A549 (cell line): ENCODE results near the gene TNRC6C. TPM values are rescaled to one million over a fixed set of nuclear protein-coding genes. Genes with fewer than 3 reads are reported as not detected.
A peak's percentile ranks its signal among the peaks of the same experiment; 100 is the strongest.

Experiments used
- ATAC-seq, 2 experiments: fragments of 200-7000 bp in 1 of 2; fragments of >200 bp in 1 of 2; cut with Nextera tagmentation in 1 of 2; cut with Tn5 transposase in 1 of 2; 3 replicates each; pipeline versions ENCODE4 v1.8.0 to v1.9.1; 2018 to 2020; ENCODE audit warnings: mild to moderate bottlenecking in 1 of 2, moderate library complexity in 1 of 2
- CTCF ChIA-PET: fragments of 300-600 bp; sonication (Branson Sonifier 250); formaldehyde crosslinking; extraction: SDS; loops from one replicate; lab custom pipeline; 2021; ENCODE audit warnings: antibody characterized with exemption, inconsistent platforms; lab: Yijun Ruan, JAX
- POLR2A ChIA-PET: fragments of 350-600 bp; formaldehyde crosslinking; extraction: SDS; loops from one replicate; lab custom pipeline; 2021; ENCODE audit warnings: antibody characterized with exemption, inconsistent platforms; lab: Yijun Ruan, JAX
- DNase-seq, 2 experiments: peaks; one replicate each; pipeline versions ENCODE4 v3.0.0 to v3.0.0-alpha.2; 2011 to 2016; ENCODE audit warnings: low read depth in 1 of 2, low spot score in 1 of 2
- FAIRE-seq: peaks from 2 replicates; lab custom pipeline; 2011; peaks lifted over from hg19 to GRCh38; lab: Jason Lieb, UNC
- H3K27ac ChIP-seq, 2 experiments: fragments of >200 bp; sonication (Bioruptor Twin); formaldehyde crosslinking; 3 replicates each; pipeline ENCODE4 v1.5.1; 2016 to 2017
- H3K4me1 ChIP-seq: fragments of >200 bp; sonication (Bioruptor Twin); formaldehyde crosslinking; 3 replicates; pipeline ENCODE4 v1.6.1; 2016
- H3K4me2 ChIP-seq: fragments of >200 bp; sonication (Bioruptor Twin); formaldehyde crosslinking; 3 replicates; pipeline ENCODE4 v1.6.1; 2016
- H3K4me3 ChIP-seq: fragments of >200 bp; sonication (Bioruptor Twin); formaldehyde crosslinking; 3 replicates; pipeline ENCODE4 v1.5.1; 2016
- H3K9me3 ChIP-seq: fragments of >200 bp; sonication (Bioruptor Twin); formaldehyde crosslinking; 3 replicates; pipeline ENCODE4 v1.6.1; 2016
- ATOH8 ChIP-seq: fragments of 250-450 bp; sonication (Bioruptor Pico); IDR thresholded peaks from 2 replicates; pipeline ENCODE4 v1.5.0; 2020; ENCODE audit warnings: low read depth, mild to moderate bottlenecking, moderate library complexity
- CBX2 ChIP-seq: fragments of 200-600 bp; sonication (generic); IDR thresholded peaks from 2 replicates; pipeline ENCODE4 v1.6.1; 2016; ENCODE audit warnings: low read depth, mild to moderate bottlenecking, borderline replicate concordance
- CBX8 ChIP-seq: fragments of 200-600 bp; sonication (generic); IDR thresholded peaks from 2 replicates; pipeline ENCODE4 v1.6.1; 2016
- CEBPB ChIP-seq, 2 experiments: fragments of >200 bp in 1 of 2; sonication (Bioruptor Twin) in 1 of 2; formaldehyde crosslinking in 1 of 2; IDR thresholded peaks; 2 replicates each; pipeline ENCODE4 v1.6.1; 2012 to 2016
- E2F6 ChIP-seq: IDR thresholded peaks from 2 replicates; pipeline ENCODE4 v1.6.1; 2012; ENCODE audit warnings: low read depth, borderline replicate concordance
- EHF ChIP-seq: fragments of 250-450 bp; sonication (Bioruptor Pico); IDR thresholded peaks from 2 replicates; pipeline ENCODE4 v1.5.0; 2020; ENCODE audit warnings: mild to moderate bottlenecking
- EHMT2 ChIP-seq: fragments of 200-600 bp; sonication (generic); IDR thresholded peaks from 2 replicates; pipeline ENCODE4 v1.6.1; 2016; ENCODE audit warnings: antibody characterized with exemption, low read depth, mild to moderate bottlenecking, moderate library complexity
- ESRRA ChIP-seq: fragments of 150-350 bp; IDR thresholded peaks from 2 replicates; pipeline ENCODE4 v1.6.1; 2014; ENCODE audit warnings: mild to moderate bottlenecking, low read length, borderline replicate concordance
- GATA3 ChIP-seq: IDR thresholded peaks from 2 replicates; pipeline ENCODE4 v1.6.1; 2012; ENCODE audit warnings: borderline replicate concordance
- HEYL ChIP-seq: fragments of 250-450 bp; sonication (Bioruptor Pico); IDR thresholded peaks from 2 replicates; pipeline ENCODE4 v1.8.0; 2021; ENCODE audit warnings: mild to moderate bottlenecking, moderate library complexity
- HOXB5 ChIP-seq: fragments of 250-450 bp; sonication (Bioruptor Pico); IDR thresholded peaks from 2 replicates; pipeline ENCODE4 v1.5.0; 2020; ENCODE audit warnings: mild to moderate bottlenecking, moderate library complexity
- JUNB ChIP-seq: fragments of >200 bp; sonication (Bioruptor Twin); formaldehyde crosslinking; IDR thresholded peaks from 2 replicates; pipeline ENCODE4 v1.6.1; 2016
- KDM5A ChIP-seq: fragments of 200-600 bp; sonication (generic); IDR thresholded peaks from 2 replicates; pipeline ENCODE4 v1.6.1; 2016; ENCODE audit warnings: antibody characterized with exemption, mild to moderate bottlenecking
- MAZ ChIP-seq: fragments of 150-350 bp; IDR thresholded peaks from 2 replicates; pipeline ENCODE4 v1.6.1; 2014; ENCODE audit warnings: antibody characterized with exemption, low read depth, low read length, borderline replicate concordance
- MYC ChIP-seq: IDR thresholded peaks from 2 replicates; pipeline ENCODE4 v1.6.1; 2012; ENCODE audit warnings: mild to moderate bottlenecking, inconsistent platforms, low read length, improper control_type of control experiment, borderline replicate concordance
- NFE2L2 ChIP-seq: fragments of 150-350 bp; conservative IDR thresholded peaks from 2 replicates; pipeline ENCODE4 v1.6.1; 2014; ENCODE audit warnings: low read length
- NR3C1 ChIP-seq: fragments of >200 bp; sonication (Bioruptor Twin); formaldehyde crosslinking; IDR thresholded peaks from 3 replicates; pipeline ENCODE4 v1.6.1; 2017
- PHF8 ChIP-seq: fragments of 200-600 bp; sonication (generic); IDR thresholded peaks from 2 replicates; pipeline ENCODE4 v1.6.1; 2016; ENCODE audit warnings: low read depth, mild to moderate bottlenecking, antibody characterized with exemption, moderate library complexity, borderline replicate concordance
- POLR2AphosphoS2 ChIP-seq: conservative IDR thresholded peaks from 2 replicates; pipeline ENCODE4 v1.6.1; 2012; ENCODE audit warnings: low read length, improper control_type of control experiment, inconsistent platforms
- RCOR1 ChIP-seq: fragments of 150-350 bp; IDR thresholded peaks from 2 replicates; pipeline ENCODE4 v1.6.1; 2014; ENCODE audit warnings: antibody characterized with exemption, low read length, low read depth
- REST ChIP-seq: fragments of 200-600 bp; sonication (generic); IDR thresholded peaks from 2 replicates; pipeline ENCODE4 v1.6.1; 2016; ENCODE audit warnings: antibody characterized with exemption, mild to moderate bottlenecking, moderate library complexity
- RFX5 ChIP-seq: fragments of 450-650 bp; IDR thresholded peaks from 2 replicates; pipeline ENCODE4 v1.7.1; 2014; ENCODE audit warnings: antibody characterized with exemption, mild to moderate bottlenecking, moderate library complexity
- SMC3 ChIP-seq: fragments of >200 bp; sonication (Bioruptor Twin); formaldehyde crosslinking; IDR thresholded peaks from 3 replicates; pipeline ENCODE4 v1.6.1; 2018; ENCODE audit warnings: inconsistent platforms
- TFCP2L1 ChIP-seq: fragments of 250-450 bp; sonication (Bioruptor Pico); IDR thresholded peaks from 2 replicates; pipeline ENCODE4 v1.5.0; 2021; ENCODE audit warnings: mild to moderate bottlenecking
- TP53 ChIP-seq: fragments of 250-450 bp; sonication (Bioruptor Pico); IDR thresholded peaks from 2 replicates; pipeline ENCODE4 v1.5.0; 2021; ENCODE audit warnings: mild to moderate bottlenecking, moderate library complexity
- USF2 ChIP-seq: fragments of 450-650 bp; IDR thresholded peaks from 2 replicates; pipeline ENCODE4 v1.6.1; 2014; ENCODE audit warnings: antibody characterized with exemption
- ZC3H11A ChIP-seq: fragments of 450-650 bp; IDR thresholded peaks from 2 replicates; pipeline ENCODE4 v1.6.1; 2014; ENCODE audit warnings: antibody characterized with exemption, mild to moderate bottlenecking
- ZFP36 ChIP-seq: fragments of 450-650 bp; IDR thresholded peaks from 2 replicates; pipeline ENCODE4 v1.6.1; 2014; ENCODE audit warnings: borderline replicate concordance; ENCODE audit not compliant: partially characterized antibody
- ZNF302 ChIP-seq: fragments of 250-450 bp; sonication (Bioruptor Pico); IDR thresholded peaks from 2 replicates; pipeline ENCODE4 v1.9.0; 2021; ENCODE audit warnings: inconsistent platforms, mild to moderate bottlenecking, moderate library complexity
- ZSCAN20 ChIP-seq: fragments of 250-450 bp; sonication (Bioruptor Pico); IDR thresholded peaks from 2 replicates; pipeline ENCODE4 v1.8.0; 2022; ENCODE audit warnings: mild to moderate bottlenecking, moderate library complexity
- WGBS: methylation state at CpG from one replicate; pipeline ENCODE4 v1.1.6; 2017; ENCODE audit errors: missing lambda C conversion rate; 5-methylcytosine and 5-hydroxymethylcytosine counted together
- polyA plus RNA-seq, 4 experiments: library from polyadenylated mRNA; depleted of rRNA in 3 of 4; stranded (reverse); fragments of >200 nt; fragmentation: RNase III in 1 of 4; extraction: RNeasy Plus Mini Kit Qiagen cat#74134 plus additional on column Dnase treatment in 1 of 4; gene quantifications; 2 replicates in 3 of 4; 3 replicates in 1 of 4; pipeline ENCODE4 v1.2.3, GENCODE V29; 2011 to 2017

Gene TNRC6C
- polyA plus RNA-seq, 2 of the 4 experiments (the other 2 are of a cell fraction) = 1.3 to 1.9 TPM

- Histone ChIP-seq H3K4me2 (no peak overlapping the region), H3K4me3 (no peak overlapping the region), H3K4me1 (no peaks in the 10 kb centered on the region), H3K9me3 (no peaks in the 10 kb centered on the region), H3K27ac (no peak overlapping the region)
- CTCF ChIA-PET = interaction anchor here (0.9 to 2.7 kb wide), 4 partner anchors 11 to 46 kb away, joined by 3 to 13 read pairs (median 4); no protein-coding TSS in a partner anchor
- POLR2A ChIA-PET = no interaction called here
- 39% methylated on average over 4 of the region's 4 CpGs for WGBS
- DNase-seq = no peak
- FAIRE-seq = no peak
- TF ChIP-seq RFX5 = no peak
- TF ChIP-seq POLR2AphosphoS2 = no peak
- no peak for TF ChIP-seq TP53
- TF ChIP-seq KDM5A = no peak
- no peak for TF ChIP-seq NFE2L2
- TF ChIP-seq HEYL (CRISPR knock-in tag) = no peak
- TF ChIP-seq HOXB5 (CRISPR knock-in tag) = no peak
- TF ChIP-seq ESRRA = no peak
- ATAC-seq = no peak
Observed at GRCh38 chr17:78069695-78070094, 111.2 kb downstream of the TNRC6C start.

- no peak for ATAC-seq
- ChIA-PET CTCF (interaction anchor here (0.8 to 2.3 kb wide), 2 partner anchors 12 to 171 kb away, joined by 3 to 10 read pairs; no protein-coding TSS in a partner anchor), POLR2A (no interaction called here)
- H3K9me3 ChIP-seq = no peaks in the 10 kb centered on the region
- DNase-seq = no peak
- H3K4me2 ChIP-seq = no peak overlapping the region
- H3K4me3 ChIP-seq = no peak overlapping the region
- FAIRE-seq = peak; percentile 54
- H3K4me1 ChIP-seq = no peaks in the 10 kb centered on the region
- no peak for TF ChIP-seq CBX2
- TF ChIP-seq RCOR1 = no peak
- no peak for TF ChIP-seq POLR2AphosphoS2
- TF ChIP-seq ATOH8 (CRISPR knock-in tag) = no peak
- no peak for TF ChIP-seq MAZ
- TF ChIP-seq GATA3 = no peak
- TF ChIP-seq PHF8 = no peak
- TF ChIP-seq MYC = no peak
- no peak for TF ChIP-seq TFCP2L1 (CRISPR knock-in tag)
- TF ChIP-seq E2F6 = no peak
- TF ChIP-seq TP53 = no peak
- no peak for TF ChIP-seq JUNB
- no peak for TF ChIP-seq SMC3
- no peak for TF ChIP-seq REST
- 93% methylated on average over 3 of the region's 3 CpGs for WGBS
- H3K27ac ChIP-seq = no peak overlapping the region
Observed at GRCh38 chr17:78072961-78073360, 114.5 kb downstream of the TNRC6C start.

- H3K27ac ChIP-seq = no peak overlapping the region
- 98% methylated on average over 10 of the region's 10 CpGs for WGBS
- FAIRE-seq = peak; percentile 46
- no peaks in the 10 kb centered on the region for H3K4me1 ChIP-seq
- POLR2A ChIA-PET = no interaction called here
- TF ChIP-seq CEBPB (IDR thresholded peaks at IDR 0.05) (no peak), EHF (CRISPR knock-in tag) (no peak), NR3C1 (no peak), USF2 (no peak), ZNF302 (CRISPR knock-in tag) (no peak), HEYL (CRISPR knock-in tag) (no peak), ZSCAN20 (no peak), EHMT2 (no peak), JUNB (no peak), ZFP36 (no peak), E2F6 (no peak), CBX8 (no peak), ZC3H11A (no peak)
- no peak for ATAC-seq
- H3K9me3 ChIP-seq = no peaks in the 10 kb centered on the region
- CTCF ChIA-PET = interaction anchor here (0.6 to 2.3 kb wide), 2 partner anchors 10 to 62 kb away, joined by 4 to 10 read pairs; no protein-coding TSS in a partner anchor
- H3K4me2 ChIP-seq = no peak overlapping the region
- no peak overlapping the region for H3K4me3 ChIP-seq
- no peak for DNase-seq
Observed at GRCh38 chr17:78075011-78075410, 116.5 kb downstream of the TNRC6C start.
